Transverse colon (tissue), 3 donors: ENCODE measurements around the gene MANBA.
"Not testable (repeated sequence)": the region's sequence is repeated elsewhere in the genome, so short reads cannot be mapped to it uniquely, and the experiment has no call there.

Experiments used
- CTCF ChIP-seq, 5 experiments: fragments of 200-600 bp in 3 of 5; fragments of 450-650 bp in 2 of 5; sonication (generic) in 3 of 5; IDR thresholded peaks; 1 replicate in 2 of 5; 2 replicates in 3 of 5; pipeline ENCODE4 v1.5.1; 2016 to 2017; ENCODE audit warnings: antibody characterized with exemption in 5 of 5, inconsistent platforms in 3 of 5, mild to moderate bottlenecking in 2 of 5, moderate library complexity in 1 of 5
- POLR2A ChIP-seq: fragments of 450-650 bp; IDR thresholded peaks from one replicate; pipeline ENCODE4 v1.6.1; 2016; ENCODE audit warnings: antibody characterized with exemption, mild to moderate bottlenecking, moderate library complexity

GRCh38 chr4:102738802-102739201 lies 22.0 kb downstream of the MANBA start:
- not testable (repeated sequence) for TF ChIP-seq CTCF (IDR thresholded peaks at IDR 0.05); POLR2A
